Esophagus squamous epithelium (tissue), 5 donors: ENCODE measurements around the gene NLRC5. TPM values are rescaled to one million over a fixed set of nuclear protein-coding genes. Genes with fewer than 3 reads are reported as not detected.
"Not testable (repeated sequence)": the region's sequence is repeated elsewhere in the genome, so short reads cannot be mapped to it uniquely, and the experiment has no call there.

Experiments used
- DNase-seq: peaks from one replicate; lab custom pipeline; 2025; lab: John Stamatoyannopoulos, UW
- H3K27ac ChIP-seq, 4 donors: fragments of 200-600 bp; sonication (generic); one replicate each; pipeline ENCODE4 v1.5.1; 2016 to 2019; ENCODE audit warnings: mild to moderate bottlenecking in 1 of 4
- H3K27me3 ChIP-seq, 4 donors: fragments of 200-600 bp; sonication (generic); 1 replicate in 3 of 4; 2 replicates in 1 of 4; pipeline versions ENCODE4 v1.5.1 to v1.6.0; 2017 to 2021; ENCODE audit warnings: antibody characterized with exemption in 1 of 4
- H3K36me3 ChIP-seq, 3 donors: fragments of 200-600 bp; sonication (generic); one replicate each; pipeline ENCODE4 v1.5.1; 2016 to 2019
- H3K4me1 ChIP-seq, 3 donors: fragments of 200-600 bp; sonication (generic); one replicate each; pipeline ENCODE4 v1.5.1; 2017 to 2019
- H3K4me3 ChIP-seq, 4 donors: fragments of 200-600 bp; sonication (generic); 1 replicate in 3 of 4; 2 replicates in 1 of 4; pipeline ENCODE4 v1.5.1; 2016 to 2019; ENCODE audit warnings: mild to moderate bottlenecking in 2 of 4, moderate library complexity in 1 of 4
- H3K9me3 ChIP-seq, 3 donors: fragments of 200-600 bp; sonication (generic); one replicate each; pipeline ENCODE4 v1.5.1; 2016 to 2019
- POLR2A ChIP-seq, 4 donors: fragments of 450-650 bp; IDR thresholded peaks; one replicate each; pipeline ENCODE4 v1.6.1; 2017; ENCODE audit warnings: antibody characterized with exemption in 4 of 4, mild to moderate bottlenecking in 4 of 4, moderate library complexity in 3 of 4
- WGBS, 2 donors: methylation state at CpG; one replicate each; pipeline ENCODE4 v1.1.5; 2018; 5-methylcytosine and 5-hydroxymethylcytosine counted together
- intact Hi-C: fragments of 100-400 bp; cut with DNase I; formaldehyde crosslinking; loops from one replicate; pipeline ENCODE4 v1.15.0; 2022
- total RNA-seq, 4 donors: library from RNA; depleted of rRNA; stranded (reverse); fragments of >200 nt; gene quantifications; one replicate each; pipeline ENCODE4 v1.1.0, GENCODE V29; 2016
- TF ChIP-seq, protein P1 (sequence below), 6 experiments: fragments of 450-650 bp in 4 of 6; fragments of 200-600 bp in 2 of 6; sonication (generic) in 2 of 6; IDR thresholded peaks; one replicate each; pipeline ENCODE4 v1.5.1; 2016 to 2019; ENCODE audit warnings: antibody characterized with exemption in 6 of 6, mild to moderate bottlenecking in 4 of 6, moderate library complexity in 4 of 6
- donor health status: DM: yes; HTN: yes; CAD: no.

NLRC5 gene
- total RNA-seq, 4 donors from 2014 or later = 7.7 to 25.2 (median 14.1) TPM

DNA sequence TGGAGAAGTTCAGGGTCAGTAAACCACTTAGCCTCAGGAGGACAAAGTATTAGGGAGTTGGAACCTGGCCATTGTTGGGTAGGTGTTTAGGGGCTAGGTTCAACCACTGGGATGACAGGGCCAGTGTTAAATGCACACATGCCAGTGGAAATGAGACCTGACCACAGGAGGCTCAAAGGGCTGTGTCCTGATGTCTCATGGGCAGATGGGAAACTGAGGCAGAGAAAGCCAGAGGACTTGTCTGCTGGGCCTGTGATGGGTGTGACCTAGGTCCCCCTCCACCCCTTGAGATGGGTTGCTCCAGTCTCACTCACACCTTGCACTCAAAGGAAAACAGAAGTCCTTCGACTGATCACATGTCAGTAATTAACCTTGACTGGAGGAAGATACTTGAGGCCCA lies 119.1 kb downstream of the NLRC5 start:
- no peak overlapping the region for H3K27ac ChIP-seq
- no peaks in the 10 kb centered on the region for H3K9me3 ChIP-seq
- DNase-seq = no peak
- H3K27me3 ChIP-seq = no peaks in the 10 kb centered on the region
- peaks cover 0 to 25% (median 0%) of the 10 kb centered on the region in 3 donors for H3K4me1 ChIP-seq
- intact Hi-C loops = no loop called here
- 88 to 100% methylated on average over 1 of the region's 1 CpG for WGBS, 2 donors
- H3K36me3 ChIP-seq = peaks cover 0 to 10% (median 0%) of the 10 kb centered on the region in 3 donors
- H3K4me3 ChIP-seq = no peak overlapping the region
- TF ChIP-seq POLR2A (IDR thresholded peaks at IDR 0.05) = no peak
- TF ChIP-seq, protein P1, sequence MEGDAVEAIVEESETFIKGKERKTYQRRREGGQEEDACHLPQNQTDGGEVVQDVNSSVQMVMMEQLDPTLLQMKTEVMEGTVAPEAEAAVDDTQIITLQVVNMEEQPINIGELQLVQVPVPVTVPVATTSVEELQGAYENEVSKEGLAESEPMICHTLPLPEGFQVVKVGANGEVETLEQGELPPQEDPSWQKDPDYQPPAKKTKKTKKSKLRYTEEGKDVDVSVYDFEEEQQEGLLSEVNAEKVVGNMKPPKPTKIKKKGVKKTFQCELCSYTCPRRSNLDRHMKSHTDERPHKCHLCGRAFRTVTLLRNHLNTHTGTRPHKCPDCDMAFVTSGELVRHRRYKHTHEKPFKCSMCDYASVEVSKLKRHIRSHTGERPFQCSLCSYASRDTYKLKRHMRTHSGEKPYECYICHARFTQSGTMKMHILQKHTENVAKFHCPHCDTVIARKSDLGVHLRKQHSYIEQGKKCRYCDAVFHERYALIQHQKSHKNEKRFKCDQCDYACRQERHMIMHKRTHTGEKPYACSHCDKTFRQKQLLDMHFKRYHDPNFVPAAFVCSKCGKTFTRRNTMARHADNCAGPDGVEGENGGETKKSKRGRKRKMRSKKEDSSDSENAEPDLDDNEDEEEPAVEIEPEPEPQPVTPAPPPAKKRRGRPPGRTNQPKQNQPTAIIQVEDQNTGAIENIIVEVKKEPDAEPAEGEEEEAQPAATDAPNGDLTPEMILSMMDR (IDR thresholded peaks at IDR 0.05) = no peak

DNA sequence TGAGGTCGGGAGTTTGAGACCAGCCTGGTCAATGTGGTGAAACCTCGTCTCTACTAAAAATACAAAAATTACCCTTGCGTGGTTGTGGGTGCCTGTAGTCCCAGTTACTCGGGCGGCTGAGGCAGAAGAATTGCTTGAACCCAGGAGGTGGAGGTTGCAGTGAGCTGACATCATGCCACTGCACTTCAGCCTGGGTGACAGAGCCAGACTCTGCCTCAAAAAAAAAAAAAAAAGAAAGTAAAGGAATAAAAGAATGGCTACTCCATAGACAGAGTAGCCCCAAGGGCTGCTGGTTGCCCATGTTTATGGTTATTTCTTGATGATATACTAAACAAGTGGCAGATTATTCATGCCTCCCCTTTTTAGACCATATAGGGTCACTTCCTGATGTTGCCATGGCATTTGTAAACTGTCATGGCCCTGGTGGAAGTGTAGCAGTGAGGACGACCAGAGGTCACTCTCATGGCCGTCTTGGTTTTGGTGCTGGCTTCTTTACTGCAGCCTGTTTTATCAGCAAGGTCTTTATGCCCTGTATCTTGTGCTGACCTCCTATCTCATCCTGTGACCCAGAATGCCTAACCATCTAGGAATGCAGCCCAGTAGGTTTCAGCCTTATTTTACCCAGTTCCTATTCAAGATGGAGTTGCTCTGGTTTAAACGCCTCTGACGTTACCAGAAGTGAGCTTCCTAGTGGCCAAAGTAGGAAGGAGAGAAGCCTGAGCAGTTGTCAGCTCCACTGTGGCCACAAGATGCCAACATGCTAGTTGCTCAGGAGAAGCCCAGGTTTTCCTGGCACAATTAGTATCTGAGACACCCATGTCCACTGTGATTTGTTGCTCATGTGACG lies 120.1 kb downstream of the NLRC5 start:
- peaks cover 0 to 25% (median 0%) of the 10 kb centered on the region in 3 donors for H3K4me1 ChIP-seq
- peaks cover 0 to 20% (median 0%) of the 10 kb centered on the region in 3 donors for H3K36me3 ChIP-seq
- H3K4me3 ChIP-seq, H3K9me3 ChIP-seq, intact Hi-C loops, DNase-seq, H3K27me3 ChIP-seq, H3K27ac ChIP-seq: not testable (repeated sequence)
- 79 to 91% methylated on average over 10 of the region's 10 CpGs for WGBS, 2 donors

DNA sequence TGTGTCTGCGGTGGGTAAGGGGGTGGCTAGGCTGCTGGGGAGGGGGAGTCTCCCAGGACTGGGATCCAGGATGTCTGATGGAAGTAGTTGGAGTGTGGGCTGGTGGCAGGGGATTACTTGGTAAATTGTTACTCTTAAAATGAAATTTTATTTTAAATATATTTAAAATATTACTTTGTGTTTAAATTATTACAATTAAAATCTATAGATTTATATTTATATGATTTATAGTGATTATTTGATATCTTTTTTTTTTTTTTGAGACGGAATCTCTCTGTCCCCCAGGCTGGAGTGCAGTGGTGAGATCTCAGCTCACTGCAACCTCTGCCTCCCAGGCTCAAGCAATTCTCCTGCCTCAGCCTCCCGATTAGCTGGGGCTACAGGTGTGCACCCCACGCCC lies 121.6 kb downstream of the NLRC5 start:
- TF ChIP-seq, protein P1 (IDR thresholded peaks at IDR 0.05) = no peak
- TF ChIP-seq POLR2A (IDR thresholded peaks at IDR 0.05) = no peak
- H3K4me1 ChIP-seq = peaks cover 4 to 36% (median 4%) of the 10 kb centered on the region in 3 donors
- 87 to 100% methylated on average over 4 of the region's 4 CpGs for WGBS, 2 donors
- H3K27ac ChIP-seq = no peak overlapping the region
- H3K27me3 ChIP-seq = no peaks in the 10 kb centered on the region
- H3K4me3 ChIP-seq = no peak overlapping the region
- intact Hi-C loops = no loop called here
- DNase-seq = no peak
- no peaks in the 10 kb centered on the region for H3K9me3 ChIP-seq
- H3K36me3 ChIP-seq = peaks cover 0 to 32% (median 0%) of the 10 kb centered on the region in 3 donors

DNA sequence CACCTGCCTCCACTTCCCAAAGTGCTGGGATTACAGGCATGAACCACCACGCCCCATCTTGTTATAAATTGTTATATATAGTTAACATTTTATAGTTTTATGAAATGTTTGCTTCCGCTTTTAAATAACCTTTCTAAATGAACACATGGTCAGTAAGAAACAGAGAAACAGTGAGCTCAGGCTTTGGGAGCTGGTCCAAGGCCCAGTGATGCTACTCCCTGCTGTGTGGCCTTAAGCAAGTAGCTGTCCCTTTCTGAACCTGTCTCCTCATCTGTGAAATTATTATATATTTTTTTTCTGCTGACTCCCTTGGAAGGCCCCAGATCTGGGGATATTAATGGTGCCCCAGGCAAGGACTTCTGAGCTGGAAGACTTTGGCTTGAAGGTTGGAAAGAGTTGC lies 122.1 kb downstream of the NLRC5 start:
- no peak overlapping the region for H3K4me3 ChIP-seq
- H3K36me3 ChIP-seq = peaks cover 0 to 37% (median 0%) of the 10 kb centered on the region in 3 donors
- WGBS, 2 donors = 92 to 98% methylated on average over 2 of the region's 2 CpGs
- H3K27me3 ChIP-seq = no peaks in the 10 kb centered on the region
- no peak overlapping the region for H3K27ac ChIP-seq
- DNase-seq = no peak
- TF ChIP-seq POLR2A (IDR thresholded peaks at IDR 0.05) = no peak
- TF ChIP-seq, protein P1 (IDR thresholded peaks at IDR 0.05) = no peak
- intact Hi-C loops = no loop called here
- peaks cover 4 to 36% (median 4%) of the 10 kb centered on the region in 3 donors for H3K4me1 ChIP-seq
- no peaks in the 10 kb centered on the region for H3K9me3 ChIP-seq

DNA sequence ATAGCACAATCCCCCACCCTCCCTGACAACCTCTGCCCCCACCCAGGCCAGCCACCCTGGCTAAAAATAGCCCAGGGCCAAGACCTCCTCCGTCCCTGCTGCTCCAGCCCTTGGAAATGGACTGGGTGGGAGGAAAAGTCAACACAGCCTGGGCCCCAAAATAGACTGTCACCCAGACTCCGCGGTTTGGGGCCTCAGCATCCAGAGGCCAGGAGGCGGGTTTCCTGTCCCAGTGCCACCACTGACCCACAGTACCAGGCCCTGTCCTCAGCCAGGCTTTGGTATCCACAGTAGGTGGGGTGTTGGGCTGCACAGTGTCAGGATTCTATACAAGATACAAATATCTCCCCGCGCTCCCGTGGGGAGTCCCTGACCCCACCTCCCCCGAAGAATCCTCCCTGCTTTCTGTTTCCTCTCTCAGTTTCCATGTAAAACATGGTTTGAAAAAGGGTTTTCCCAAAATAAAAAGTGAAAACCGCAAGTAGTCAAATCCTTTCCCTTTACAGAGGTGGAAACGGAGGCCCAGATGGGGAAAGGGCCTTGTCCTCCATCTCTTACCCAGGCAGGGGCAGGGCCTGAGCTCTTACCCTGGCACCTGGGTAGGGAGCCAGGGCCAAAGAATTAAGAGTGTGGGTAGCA lies 123.2 kb downstream of the NLRC5 start:
- TF ChIP-seq, protein P1 (IDR thresholded peaks at IDR 0.05) = no peak
- no peak for TF ChIP-seq POLR2A (IDR thresholded peaks at IDR 0.05)
- no peak for DNase-seq
- Histone ChIP-seq H3K4me1 (peaks cover 4 to 25% (median 4%) of the 10 kb centered on the region in 3 donors), H3K27ac (peak overlapping the region in 2 of 4 donors; percentile 22 to 46), H3K36me3 (peaks cover under 1 to 48% (median 3%) of the 10 kb centered on the region in 3 donors), H3K4me3 (no peak overlapping the region), H3K27me3 (no peaks in the 10 kb centered on the region), H3K9me3 (no peaks in the 10 kb centered on the region)
- WGBS, 2 donors = 76% methylated on average over 2 to 5 of the region's 10 CpGs
- intact Hi-C loops = no loop called here
